K562 (cell line): ENCODE data around the gene VIM. TPM values are rescaled to one million over a fixed set of nuclear protein-coding genes. Genes with fewer than 3 reads are reported as not detected.

Source experiments
- ATAC-seq: fragments of 200-7000 bp; cut with Tn5 transposase; 3 replicates; pipeline ENCODE4 v1.9.1; 2020; ENCODE audit warnings: moderate library complexity
- BruUV-seq: library from RNA; stranded (reverse); fragments of 400-500 nt; replicated peaks from 2 replicates; lab custom pipeline; 2021; lab: Mats Ljungman, UMichigan
- CTCF ChIA-PET: fragments of 300-600 bp; formaldehyde crosslinking; extraction: SDS; loops from one replicate; lab custom pipeline; 2021; ENCODE audit warnings: low intra/inter-chr PET ratio; lab: Yijun Ruan, JAX
- POLR2A ChIA-PET: fragments of 300-600, 350-650 bp; sonication (Branson Sonifier 250); formaldehyde crosslinking; extraction: SDS; loops from one replicate; lab custom pipeline; 2021; ENCODE audit warnings: antibody characterized with exemption, inconsistent platforms; lab: Yijun Ruan, JAX
- DNase-seq, 4 experiments: peaks; one replicate each; pipeline versions ENCODE4 v3.0.0 to v3.0.0-alpha.2; 2011 to 2018; ENCODE audit warnings: low spot score in 3 of 4, mixed read lengths in 3 of 4; ENCODE audit errors: extremely low read depth in 1 of 4
- FAIRE-seq: peaks from 2 replicates; lab custom pipeline; 2011; peaks lifted over from hg19 to GRCh38; lab: Jason Lieb, UNC
- H2AFZ ChIP-seq: 2 replicates; pipeline ENCODE4 v1.6.0; 2011; ENCODE audit warnings: low read depth, low read length, control low read depth, inconsistent platforms
- H3K27ac ChIP-seq: fragments of 200-600 bp; 3 replicates; pipeline ENCODE4 v1.8.0; 2011; ENCODE audit warnings: low read depth, mild to moderate bottlenecking, control low read depth, inconsistent platforms, low read length, moderate library complexity, mixed read lengths; ENCODE audit errors: extremely low read depth
- H3K27me3 ChIP-seq, 2 experiments: fragments of 300-600 bp in 1 of 2; 2 replicates in 1 of 2; 3 replicates in 1 of 2; pipeline versions ENCODE4 v1.6.0 to v1.8.0; 2011; ENCODE audit warnings: inconsistent platforms in 2 of 2, low read length in 2 of 2, mild to moderate bottlenecking in 1 of 2, mixed read lengths in 1 of 2, moderate library complexity in 1 of 2; ENCODE audit not compliant: control insufficient read depth in 2 of 2, insufficient read depth in 2 of 2
- H3K36me3 ChIP-seq: fragments of 300-600 bp; 3 replicates; pipeline ENCODE4 v1.8.0; 2011; ENCODE audit warnings: mild to moderate bottlenecking, low read length, inconsistent platforms; ENCODE audit not compliant: control insufficient read depth, insufficient read depth
- H3K4me1 ChIP-seq, 2 experiments: fragments of 200-600 bp in 1 of 2; replicated peaks in 1 of 2; 2 replicates in 1 of 2; 3 replicates in 1 of 2; pipeline versions ENCODE4 v1.5.1 to v1.8.0; 2011; ENCODE audit warnings: inconsistent platforms in 2 of 2, low read length in 2 of 2, mild to moderate bottlenecking in 1 of 2, mixed read lengths in 1 of 2, moderate library complexity in 1 of 2; ENCODE audit not compliant: control insufficient read depth in 2 of 2, insufficient read depth in 2 of 2
- H3K4me2 ChIP-seq: 2 replicates; pipeline ENCODE4 v1.6.1; 2011; ENCODE audit warnings: low read length, control low read depth, inconsistent platforms, mixed read lengths; ENCODE audit not compliant: insufficient read depth
- H3K4me3 ChIP-seq: fragments of 200-600 bp; sonication (generic), shearing (Covaris generic); 2 replicates; pipeline ENCODE4 v1.5.1; 2016; ENCODE audit warnings: control low read depth, inconsistent platforms
- H3K79me2 ChIP-seq: fragments of 200-600 bp; 3 replicates; pipeline ENCODE4 v1.8.0; 2011; ENCODE audit warnings: low read length, inconsistent platforms; ENCODE audit not compliant: control insufficient read depth, insufficient read depth
- H3K9ac ChIP-seq, 2 experiments: 2 replicates each; pipeline versions ENCODE4 v1.6.0 to v1.6.1; 2011; ENCODE audit warnings: low read depth in 2 of 2, low read length in 2 of 2, control low read depth in 1 of 2, inconsistent platforms in 1 of 2, mild to moderate bottlenecking in 1 of 2, mixed read lengths in 1 of 2; ENCODE audit not compliant: insufficient read depth in 1 of 2
- H3K9me1 ChIP-seq: one replicate; pipeline ENCODE4 v1.6.0; 2011; ENCODE audit warnings: inconsistent platforms, mild to moderate bottlenecking, low read length, moderate library complexity; ENCODE audit not compliant: control insufficient read depth, insufficient read depth
- H3K9me3 ChIP-seq: replicated peaks from 2 replicates; pipeline ENCODE4 v1.5.1; 2011; ENCODE audit warnings: low read depth, low read length, inconsistent platforms; ENCODE audit not compliant: control insufficient read depth, insufficient read depth
- H4K20me1 ChIP-seq: replicated peaks from 2 replicates; pipeline ENCODE4 v1.6.1; 2011; ENCODE audit warnings: low read length, inconsistent platforms, mixed read lengths; ENCODE audit not compliant: control insufficient read depth, insufficient read depth
- BMI1 ChIP-seq: fragments of 150-350 bp; IDR thresholded peaks from 2 replicates; pipeline ENCODE4 v1.6.1; 2014; ENCODE audit warnings: low read length
- CBX2 ChIP-seq: fragments of 200-600 bp; sonication (generic); IDR thresholded peaks from one replicate; pipeline ENCODE4 v1.6.1; 2012; ENCODE audit warnings: mild to moderate bottlenecking, low read length, inconsistent platforms; ENCODE audit not compliant: insufficient read depth, poor library complexity, severe bottlenecking
- EGR1 ChIP-seq: fragments of 450-650 bp; conservative IDR thresholded peaks from 2 replicates; pipeline ENCODE4 v1.6.1; 2017; ENCODE audit warnings: mild to moderate bottlenecking
- ESRRB ChIP-seq: fragments of 250-450 bp; sonication (Bioruptor Pico); IDR thresholded peaks from 2 replicates; pipeline ENCODE4 v1.5.0; 2020; ENCODE audit warnings: mild to moderate bottlenecking, moderate library complexity, borderline replicate concordance
- KAT2B ChIP-seq: IDR thresholded peaks from one replicate; pipeline ENCODE4 v1.6.1; 2012; ENCODE audit warnings: low read depth, mild to moderate bottlenecking, control low read depth, inconsistent platforms, low read length, moderate library complexity
- L3MBTL2 ChIP-seq: fragments of 450-650 bp; IDR thresholded peaks from 2 replicates; pipeline ENCODE4 v1.6.1; 2016; ENCODE audit warnings: mild to moderate bottlenecking, moderate library complexity
- NFE2 ChIP-seq: IDR thresholded peaks from 2 replicates; pipeline ENCODE4 v1.6.1; 2014; ENCODE audit warnings: antibody characterized with exemption, low read depth
- RBBP5 ChIP-seq: fragments of 200-600 bp; sonication (generic); IDR thresholded peaks from 2 replicates; pipeline ENCODE4 v1.6.1; 2012; ENCODE audit warnings: borderline replicate concordance, mild to moderate bottlenecking, low read length, control low read depth, inconsistent platforms; ENCODE audit not compliant: insufficient read depth, poor library complexity, severe bottlenecking
- RNF2 ChIP-seq: sonication (generic); IDR thresholded peaks from 2 replicates; pipeline ENCODE4 v1.6.1; 2016
- SRSF7 ChIP-seq: fragments of 200-400 bp; formaldehyde crosslinking; optimal IDR thresholded peaks from 2 replicates; pipeline ENCODE3; 2017; ENCODE audit warnings: mild to moderate bottlenecking, low read depth, low read length
- TAF1 ChIP-seq: IDR thresholded peaks from 2 replicates; pipeline ENCODE4 v1.6.1; 2011; ENCODE audit warnings: mild to moderate bottlenecking, low read length, moderate library complexity; ENCODE audit not compliant: insufficient read depth, control insufficient read depth, severe bottlenecking; ENCODE audit errors: extremely low read depth
- TBL1XR1 ChIP-seq, 2 experiments: IDR thresholded peaks; 2 replicates each; pipeline ENCODE4 v1.6.1; 2012; ENCODE audit warnings: improper control_type of control experiment in 2 of 2, low read length in 2 of 2, mild to moderate bottlenecking in 1 of 2
- ZNF75A ChIP-seq: fragments of 450-650 bp; formaldehyde crosslinking; IDR thresholded peaks from 2 replicates; pipeline ENCODE4 v1.4.0; 2020; ENCODE audit warnings: mild to moderate bottlenecking
- ZNF778 ChIP-seq: fragments of 450-650 bp; formaldehyde crosslinking; IDR thresholded peaks from 2 replicates; pipeline ENCODE4 v1.4.0; 2020; ENCODE audit warnings: mild to moderate bottlenecking, moderate library complexity
- WGBS: fragments of 100-300 bp; shearing (Covaris generic); methylation state at CpG from one replicate; pipeline ENCODE4 v1.1.6; 2016; ENCODE audit warnings: low coverage, mixed read lengths; ENCODE audit not compliant: insufficient coverage; ENCODE audit errors: missing lambda C conversion rate; 5-methylcytosine and 5-hydroxymethylcytosine counted together
- in situ Hi-C: fragments of 300-500 bp; cut with MboI; formaldehyde crosslinking; loops from 4 replicates; pipeline ENCODE4 v1.15.0; 2018; ENCODE audit warnings: inconsistent platforms, mixed read lengths
- intact Hi-C: fragments of 100-400 bp; cut with micrococcal nuclease; formaldehyde crosslinking; loops from 2 replicates; pipeline ENCODE4 v1.14.2; 2022
- polyA plus RNA-seq, 8 experiments: library from polyadenylated mRNA; depleted of rRNA in 4 of 8; stranded (reverse) in 5 of 8; unstranded in 3 of 8; fragments of >200 nt; fragmentation: Nextera tagmentation in 2 of 8; fragmentation: Illumina TruSeq in 1 of 8; extraction: Ambion mirVana in 2 of 8; extraction: Trizol in 1 of 8; gene quantifications; 2 replicates each; pipeline versions ENCODE4 v1.2.1 to v1.2.3, GENCODE V29; 2011 to 2014; ENCODE audit warnings: inconsistent platforms in 1 of 8, missing spikeins in 1 of 8
- total RNA-seq, 7 experiments: library from RNA; depleted of rRNA in 6 of 7; stranded (reverse); fragments of >200 nt in 6 of 7; fragmentation: Illumina TruSeq in 2 of 7; extraction: Trizol in 2 of 7; gene quantifications; 2 replicates each; pipeline versions ENCODE4 v1.2.1 to v1.2.3, GENCODE V29; 2011 to 2021; ENCODE audit warnings: low replicate concordance in 1 of 7
- TF ChIP-seq, protein P1 (sequence below): sonication (generic); formaldehyde crosslinking; IDR thresholded peaks from 2 replicates; pipeline ENCODE4 v1.8.1; 2023; ENCODE audit warnings: mild to moderate bottlenecking, missing genetic modification reagents
- TF ChIP-seq, protein P2 (sequence below): fragments of 450-650 bp; IDR thresholded peaks from 2 replicates; pipeline ENCODE4 v1.6.1; 2016; ENCODE audit warnings: borderline replicate concordance
- TF ChIP-seq, protein P3 (sequence below): sonication (generic); formaldehyde crosslinking; IDR thresholded peaks from 2 replicates; pipeline ENCODE4 v1.8.0; 2022; ENCODE audit warnings: mild to moderate bottlenecking, missing genetic modification reagents

VIM gene
- total and polyA plus RNA-seq, 9 of the 15 experiments (the other 6 are each of a cell fraction or from before 2014, with no cell fraction given): 86.0 to 621 (median 383) TPM

DNA sequence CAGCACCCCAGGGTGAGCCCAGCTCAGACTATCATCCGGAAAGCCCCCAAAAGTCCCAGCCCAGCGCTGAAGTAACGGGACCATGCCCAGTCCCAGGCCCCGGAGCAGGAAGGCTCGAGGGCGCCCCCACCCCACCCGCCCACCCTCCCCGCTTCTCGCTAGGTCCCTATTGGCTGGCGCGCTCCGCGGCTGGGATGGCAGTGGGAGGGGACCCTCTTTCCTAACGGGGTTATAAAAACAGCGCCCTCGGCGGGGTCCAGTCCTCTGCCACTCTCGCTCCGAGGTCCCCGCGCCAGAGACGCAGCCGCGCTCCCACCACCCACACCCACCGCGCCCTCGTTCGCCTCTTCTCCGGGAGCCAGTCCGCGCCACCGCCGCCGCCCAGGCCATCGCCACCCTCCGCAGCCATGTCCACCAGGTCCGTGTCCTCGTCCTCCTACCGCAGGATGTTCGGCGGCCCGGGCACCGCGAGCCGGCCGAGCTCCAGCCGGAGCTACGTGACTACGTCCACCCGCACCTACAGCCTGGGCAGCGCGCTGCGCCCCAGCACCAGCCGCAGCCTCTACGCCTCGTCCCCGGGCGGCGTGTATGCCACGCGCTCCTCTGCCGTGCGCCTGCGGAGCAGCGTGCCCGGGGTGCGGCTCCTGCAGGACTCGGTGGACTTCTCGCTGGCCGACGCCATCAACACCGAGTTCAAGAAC is 1.1 kb downstream of the VIM start:
- ATAC-seq (peak; percentile 64), DNase-seq (peak; percentile 65 to 80 (median 72)), FAIRE-seq (no peak)
- no peaks in the 10 kb centered on the region for H4K20me1 ChIP-seq
- POLR2A ChIA-PET: interaction anchor here (0.6 to 3.5 kb wide), 17 partner anchors 9 to 376 kb away, joined by 3 to 26 read pairs (median 5); partner anchors contain the start of gene TRDMT1
- no peaks in the 10 kb centered on the region for H3K27me3 ChIP-seq
- in situ Hi-C loops (no loop called here), intact Hi-C loops (loop anchor here (2.0 kb wide), 1 partner anchor 226 kb away; no protein-coding TSS in a partner anchor)
- peak overlapping the region; percentile 95 for H2AFZ ChIP-seq
- TSS peak; percentile 40 for BruUV-seq
- H3K9ac ChIP-seq: peak overlapping the region; percentile 76 to 97
- CTCF ChIA-PET: interaction anchor here (0.6 kb wide), 1 partner anchor 376 kb away, joined by 3 read pairs; no protein-coding TSS in a partner anchor
- peak overlapping the region; percentile 82 for H3K27ac ChIP-seq
- H3K79me2 ChIP-seq: peaks cover 45% of the 10 kb centered on the region
- no peaks in the 10 kb centered on the region for H3K9me1 ChIP-seq
- H3K4me3 ChIP-seq: peak overlapping the region; percentile 71
- H3K9me3 ChIP-seq: no peaks in the 10 kb centered on the region
- peak overlapping the region; percentile 86 for H3K4me2 ChIP-seq
- H3K4me1 ChIP-seq: peaks cover 21 to 36% of the 10 kb centered on the region in 2 experiments; a peak in 4 of 5 replicates
- peaks cover 36% of the 10 kb centered on the region for H3K36me3 ChIP-seq
- WGBS: under 1% methylated on average over 50 of the region's 72 CpGs
- TF ChIP-seq, protein P1, sequence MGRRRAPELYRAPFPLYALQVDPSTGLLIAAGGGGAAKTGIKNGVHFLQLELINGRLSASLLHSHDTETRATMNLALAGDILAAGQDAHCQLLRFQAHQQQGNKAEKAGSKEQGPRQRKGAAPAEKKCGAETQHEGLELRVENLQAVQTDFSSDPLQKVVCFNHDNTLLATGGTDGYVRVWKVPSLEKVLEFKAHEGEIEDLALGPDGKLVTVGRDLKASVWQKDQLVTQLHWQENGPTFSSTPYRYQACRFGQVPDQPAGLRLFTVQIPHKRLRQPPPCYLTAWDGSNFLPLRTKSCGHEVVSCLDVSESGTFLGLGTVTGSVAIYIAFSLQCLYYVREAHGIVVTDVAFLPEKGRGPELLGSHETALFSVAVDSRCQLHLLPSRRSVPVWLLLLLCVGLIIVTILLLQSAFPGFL (CRISPR knock-in tag): no peak
- TF ChIP-seq, protein P2, sequence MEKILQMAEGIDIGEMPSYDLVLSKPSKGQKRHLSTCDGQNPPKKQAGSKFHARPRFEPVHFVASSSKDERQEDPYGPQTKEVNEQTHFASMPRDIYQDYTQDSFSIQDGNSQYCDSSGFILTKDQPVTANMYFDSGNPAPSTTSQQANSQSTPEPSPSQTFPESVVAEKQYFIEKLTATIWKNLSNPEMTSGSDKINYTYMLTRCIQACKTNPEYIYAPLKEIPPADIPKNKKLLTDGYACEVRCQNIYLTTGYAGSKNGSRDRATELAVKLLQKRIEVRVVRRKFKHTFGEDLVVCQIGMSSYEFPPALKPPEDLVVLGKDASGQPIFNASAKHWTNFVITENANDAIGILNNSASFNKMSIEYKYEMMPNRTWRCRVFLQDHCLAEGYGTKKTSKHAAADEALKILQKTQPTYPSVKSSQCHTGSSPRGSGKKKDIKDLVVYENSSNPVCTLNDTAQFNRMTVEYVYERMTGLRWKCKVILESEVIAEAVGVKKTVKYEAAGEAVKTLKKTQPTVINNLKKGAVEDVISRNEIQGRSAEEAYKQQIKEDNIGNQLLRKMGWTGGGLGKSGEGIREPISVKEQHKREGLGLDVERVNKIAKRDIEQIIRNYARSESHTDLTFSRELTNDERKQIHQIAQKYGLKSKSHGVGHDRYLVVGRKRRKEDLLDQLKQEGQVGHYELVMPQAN: no peak
- TF ChIP-seq ZNF75A: no peak
- TF ChIP-seq RBBP5: peak; percentile 73
- no peak for TF ChIP-seq NFE2
- TF ChIP-seq SRSF7: peak; percentile 88
- TF ChIP-seq RNF2: 0 out of 2 replicates have a peak, but pooled peaks have one; percentile 49
- peak; percentile 45; the same call in 1 of the 2 replicates for TF ChIP-seq EGR1
- TF ChIP-seq, protein P3, sequence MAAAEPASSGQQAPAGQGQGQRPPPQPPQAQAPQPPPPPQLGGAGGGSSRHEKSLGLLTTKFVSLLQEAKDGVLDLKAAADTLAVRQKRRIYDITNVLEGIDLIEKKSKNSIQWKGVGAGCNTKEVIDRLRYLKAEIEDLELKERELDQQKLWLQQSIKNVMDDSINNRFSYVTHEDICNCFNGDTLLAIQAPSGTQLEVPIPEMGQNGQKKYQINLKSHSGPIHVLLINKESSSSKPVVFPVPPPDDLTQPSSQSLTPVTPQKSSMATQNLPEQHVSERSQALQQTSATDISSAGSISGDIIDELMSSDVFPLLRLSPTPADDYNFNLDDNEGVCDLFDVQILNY: peak; percentile 66; the same call in 1 of the 2 replicates
- TF ChIP-seq L3MBTL2: peak; percentile 89
- no peak for TF ChIP-seq BMI1
- no peak for TF ChIP-seq TBL1XR1 (IDR thresholded peaks at IDR 0.05; ENCODE audit: low read length in 2 of 2)
- no peak for TF ChIP-seq ZNF778 (CRISPR knock-in tag)
- no peak for TF ChIP-seq ESRRB (CRISPR knock-in tag)
- TF ChIP-seq KAT2B: no peak
- TF ChIP-seq TAF1: peak; percentile 66
- no peak for TF ChIP-seq CBX2
